Measurements from ENCODE around the gene ZFR2.

Gene ZFR2

GRCh38 chr19:3852177-3852511 lies 16.7 kb downstream of the ZFR2 start:
- TF ChIP-seq POLR2AphosphoS5 (IDR thresholded peaks at IDR 0.05; ENCODE audit: low read depth, low read length) (no peak), POLR2A (IDR thresholded peaks at IDR 0.05; ENCODE audit: low read depth, low read length) (no peak), SPI1 (IDR thresholded peaks at IDR 0.05; ENCODE audit: low read depth, low read length) (no peak), PAX5 (IDR thresholded peaks at IDR 0.05; ENCODE audit: insufficient read depth, low read length, severe bottlenecking) (no peak), POU2F2 (IDR thresholded peaks at IDR 0.05; ENCODE audit: low read depth, low read length) (no peak), TAF1 (IDR thresholded peaks at IDR 0.05; ENCODE audit: low read depth, low read length) (no peak)
- FAIRE-seq (no peak), DNase-seq (ENCODE audit: insufficient read length, low spot score) (no peak)

- DNase-seq (ENCODE audit: insufficient read length, low spot score) (no peak), FAIRE-seq (peak; percentile 65)
- TF ChIP-seq POU2F2 (IDR thresholded peaks at IDR 0.05; ENCODE audit: low read depth, low read length) (no peak), SPI1 (IDR thresholded peaks at IDR 0.05; ENCODE audit: low read depth, low read length) (no peak), POLR2A (IDR thresholded peaks at IDR 0.05; ENCODE audit: low read depth, low read length) (no peak), PAX5 (IDR thresholded peaks at IDR 0.05; ENCODE audit: insufficient read depth, low read length, severe bottlenecking) (no peak), TAF1 (IDR thresholded peaks at IDR 0.05; ENCODE audit: low read depth, low read length) (no peak), POLR2AphosphoS5 (IDR thresholded peaks at IDR 0.05; ENCODE audit: low read depth, low read length) (no peak)
Observed at GRCh38 chr19:3851254-3852176, 17.3 kb downstream of the ZFR2 start.

- FAIRE-seq (no peak), DNase-seq (ENCODE audit: insufficient read length, low spot score) (no peak)
- TF ChIP-seq PAX5 (IDR thresholded peaks at IDR 0.05; ENCODE audit: insufficient read depth, low read length, severe bottlenecking) = no peak
- no peak for TF ChIP-seq POU2F2 (IDR thresholded peaks at IDR 0.05; ENCODE audit: low read depth, low read length)
- no peak for TF ChIP-seq POLR2A (IDR thresholded peaks at IDR 0.05; ENCODE audit: low read depth, low read length)
- no peak for TF ChIP-seq TAF1 (IDR thresholded peaks at IDR 0.05; ENCODE audit: low read depth, low read length)
- TF ChIP-seq SPI1 (IDR thresholded peaks at IDR 0.05; ENCODE audit: low read depth, low read length) = no peak
Observed at GRCh38 chr19:3850320-3850972, 18.4 kb downstream of the ZFR2 start.

GRCh38 chr19:3849787-3850186 lies 19.1 kb downstream of the ZFR2 start:
- DNase-seq (ENCODE audit: insufficient read length, low spot score) = no peak
- TF ChIP-seq TAF1 (IDR thresholded peaks at IDR 0.05; ENCODE audit: low read depth, low read length) = no peak
- no peak for TF ChIP-seq POU2F2 (IDR thresholded peaks at IDR 0.05; ENCODE audit: low read depth, low read length)
- TF ChIP-seq PAX5 (IDR thresholded peaks at IDR 0.05; ENCODE audit: insufficient read depth, low read length, severe bottlenecking) = no peak
- no peak for TF ChIP-seq SPI1 (IDR thresholded peaks at IDR 0.05; ENCODE audit: low read depth, low read length)
- no peak for FAIRE-seq

- TF ChIP-seq PAX5 (IDR thresholded peaks at IDR 0.05; ENCODE audit: insufficient read depth, low read length, severe bottlenecking) = no peak
- no peak for TF ChIP-seq POLR2A (IDR thresholded peaks at IDR 0.05; ENCODE audit: low read depth, low read length)
- TF ChIP-seq POU2F2 (IDR thresholded peaks at IDR 0.05; ENCODE audit: low read depth, low read length) = no peak
- no peak for TF ChIP-seq TAF1 (IDR thresholded peaks at IDR 0.05; ENCODE audit: low read depth, low read length)
- TF ChIP-seq SPI1 (IDR thresholded peaks at IDR 0.05; ENCODE audit: low read depth, low read length) = no peak
- TF ChIP-seq POLR2AphosphoS5 (IDR thresholded peaks at IDR 0.05; ENCODE audit: low read depth, low read length) = no peak
- DNase-seq (ENCODE audit: insufficient read length, low spot score) (peak; percentile 56), FAIRE-seq (no peak)
Observed at GRCh38 chr19:3849092-3849491, 19.7 kb downstream of the ZFR2 start.

GRCh38 chr19:3844596-3844995 lies 24.2 kb downstream of the ZFR2 start:
- TF ChIP-seq PAX5 (IDR thresholded peaks at IDR 0.05; ENCODE audit: insufficient read depth, low read length, severe bottlenecking) = no peak
- no peak for TF ChIP-seq TAF1 (IDR thresholded peaks at IDR 0.05; ENCODE audit: low read depth, low read length)
- FAIRE-seq = no peak
- DNase-seq (ENCODE audit: insufficient read length, low spot score) = no peak

GRCh38 chr19:3842948-3843347 lies 25.9 kb downstream of the ZFR2 start:
- FAIRE-seq (no peak), DNase-seq (ENCODE audit: insufficient read length, low spot score) (no peak)
- TF ChIP-seq PAX5 (IDR thresholded peaks at IDR 0.05; ENCODE audit: insufficient read depth, low read length, severe bottlenecking) (no peak), TAF1 (IDR thresholded peaks at IDR 0.05; ENCODE audit: low read depth, low read length) (no peak), SPI1 (IDR thresholded peaks at IDR 0.05; ENCODE audit: low read depth, low read length) (no peak), POU2F2 (IDR thresholded peaks at IDR 0.05; ENCODE audit: low read depth, low read length) (no peak)

- DNase-seq (ENCODE audit: insufficient read length, low spot score) = no peak
- TF ChIP-seq PAX5 (IDR thresholded peaks at IDR 0.05; ENCODE audit: insufficient read depth, low read length, severe bottlenecking) (no peak), POU2F2 (IDR thresholded peaks at IDR 0.05; ENCODE audit: low read depth, low read length) (no peak), POLR2A (IDR thresholded peaks at IDR 0.05; ENCODE audit: low read depth, low read length) (no peak), TAF1 (IDR thresholded peaks at IDR 0.05; ENCODE audit: low read depth, low read length) (no peak), SPI1 (IDR thresholded peaks at IDR 0.05; ENCODE audit: low read depth, low read length) (no peak), POLR2AphosphoS5 (IDR thresholded peaks at IDR 0.05; ENCODE audit: low read depth, low read length) (no peak)
- FAIRE-seq = no peak
Observed at GRCh38 chr19:3840804-3841203, 28.0 kb downstream of the ZFR2 start.

GRCh38 chr19:3839941-3840340 lies 28.9 kb downstream of the ZFR2 start:
- TF ChIP-seq TAF1 (IDR thresholded peaks at IDR 0.05; ENCODE audit: low read depth, low read length) (no peak), POLR2A (IDR thresholded peaks at IDR 0.05; ENCODE audit: low read depth, low read length) (no peak), SPI1 (IDR thresholded peaks at IDR 0.05; ENCODE audit: low read depth, low read length) (no peak), POU2F2 (IDR thresholded peaks at IDR 0.05; ENCODE audit: low read depth, low read length) (no peak), PAX5 (IDR thresholded peaks at IDR 0.05; ENCODE audit: insufficient read depth, low read length, severe bottlenecking) (no peak), POLR2AphosphoS5 (IDR thresholded peaks at IDR 0.05; ENCODE audit: low read depth, low read length) (no peak)
- no peak for FAIRE-seq
- DNase-seq (ENCODE audit: insufficient read length, low spot score) = no peak
